ENCODE results near the gene TMCO4. TPM values are rescaled to one million over a fixed set of nuclear protein-coding genes. Genes with fewer than 3 reads are reported as not detected.

The TMCO4 gene
- total and polyA plus RNA-seq, 2 of the 4 experiments (the other 2 are of a cell fraction), result 7.3 to 8.6 TPM

DNA sequence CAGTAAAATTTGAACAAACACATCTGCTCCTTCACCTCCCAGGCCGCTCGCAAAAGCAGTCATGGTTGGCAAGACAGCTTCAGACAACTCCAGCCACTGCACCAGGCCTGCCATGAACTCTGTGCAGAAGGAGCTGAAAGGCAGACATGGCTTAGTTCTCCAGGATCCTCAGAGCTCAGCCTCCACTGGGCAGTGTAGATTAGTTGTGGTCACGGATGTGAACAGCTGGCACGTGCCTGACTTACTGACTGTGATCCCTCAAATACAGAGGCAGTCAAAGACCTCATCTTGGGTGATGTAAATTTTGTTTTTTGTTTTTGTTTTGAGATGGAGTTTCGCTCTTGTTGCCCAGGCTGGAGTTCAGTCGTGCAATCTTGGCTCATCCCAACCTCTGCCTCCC lies 28.4 kb downstream of the TMCO4 start:
- in situ Hi-C loops (cut with MboI; ENCODE audit: low sequenced_read_pairs) (no loop called here), dilution Hi-C loops (cut with HindIII; ENCODE audit: low sequenced_read_pairs, unreplicated experiment) (no loop called here), intact Hi-C loops (cut with micrococcal nuclease) (no loop called here)
- Histone ChIP-seq H2BK20ac (ENCODE audit: low read depth, low read length) (no peak overlapping the region), H3K18ac (ENCODE audit: low read depth, low read length) (no peak overlapping the region), H3K4ac (ENCODE audit: low read depth, low read length) (no peak overlapping the region), H4K91ac (ENCODE audit: insufficient read depth, low read depth, low read length) (no peak overlapping the region), H2AK5ac (ENCODE audit: low read depth, low read length) (no peak overlapping the region), H3K9me3 (ENCODE audit: control insufficient read depth, insufficient read depth, low read length) (no peaks in the 10 kb centered on the region), H3K9me1 (ENCODE audit: insufficient read depth, low read length) (peaks cover 8% of the 10 kb centered on the region), H3K4me1 (ENCODE audit: control insufficient read depth, insufficient read depth, low read length) (peaks cover 2% of the 10 kb centered on the region; the same call in 1 of the 2 replicates), H3K9ac (ENCODE audit: low read depth, low read length) (no peak overlapping the region), H3K14ac (replicated peaks; ENCODE audit: low read depth, low read length) (no peak overlapping the region), H3K23ac (ENCODE audit: low read depth, low read length) (no peak overlapping the region), H3K79me1 (ENCODE audit: low read depth in 1 of 2, low read length in 2 of 2) (peaks cover 0 to 4% of the 10 kb centered on the region in 2 experiments; a peak in 1 of 4 replicates), H4K5ac (ENCODE audit: low read depth, low read length) (no peak overlapping the region), H2BK15ac (ENCODE audit: low read depth, low read length) (no peak overlapping the region), H3K4me2 (ENCODE audit: low read depth, low read length) (no peak overlapping the region), H3K27ac (ENCODE audit: insufficient read depth, low read length) (no peak overlapping the region), H2BK5ac (ENCODE audit: low read depth, low read length, poor library complexity, severe bottlenecking) (no peak overlapping the region), H3K36me3 (ENCODE audit: control insufficient read depth, insufficient read depth, low read length) (peaks cover 13% of the 10 kb centered on the region), H3K56ac (ENCODE audit: extremely low read depth, insufficient read depth, low read length) (no peak overlapping the region), H4K8ac (ENCODE audit: low read depth in 2 of 2, low read length in 2 of 2) (no peak overlapping the region), H4K20me1 (ENCODE audit: insufficient read depth, low read length) (no peaks in the 10 kb centered on the region), H2AK9ac (replicated peaks; ENCODE audit: low read depth, low read length, poor library complexity) (no peak overlapping the region), H2BK120ac (ENCODE audit: low read depth, low read length) (no peak overlapping the region), H3K4me3 (ENCODE audit: insufficient read depth, low read depth, low read length) (no peak overlapping the region), H2AFZ (replicated peaks; ENCODE audit: low read length, poor library complexity) (no peak overlapping the region), H3K27me3 (ENCODE audit: control insufficient read depth, insufficient read depth, low read length) (no peaks in the 10 kb centered on the region)
- no CpG with 5 or more reads among the region's 6 CpGs for WGBS, 2 experiments (ENCODE audit: extremely low coverage in 2 of 2, insufficient read length in 1 of 2)
- ChIA-PET CTCF (no interaction called here), POLR2A (ENCODE audit: unreplicated experiment) (no interaction called here)
- no TSS peak for BruUV-seq (replicated peaks)
- DNase-seq (no peak), ATAC-seq (ENCODE audit: low read depth) (no peak)
- TF ChIP-seq BHLHE40 (IDR thresholded peaks at IDR 0.05; ENCODE audit: low read depth, low read length) (no peak), CHD1 (IDR thresholded peaks at IDR 0.05; ENCODE audit: low read depth, low read length) (no peak), CEBPB (IDR thresholded peaks at IDR 0.05; ENCODE audit: low read depth, low read length) (no peak), SMC3 (IDR thresholded peaks at IDR 0.05; ENCODE audit: low read depth, low read length) (no peak), MAZ (IDR thresholded peaks at IDR 0.05; ENCODE audit: borderline replicate concordance, low read depth, low read length) (no peak), POLR2A (IDR thresholded peaks at IDR 0.05; ENCODE audit: low read depth, low read length) (no peak), RCOR1 (IDR thresholded peaks at IDR 0.05; ENCODE audit: insufficient replicate concordance, low read length) (no peak)
- TF ChIP-seq, protein P1, sequence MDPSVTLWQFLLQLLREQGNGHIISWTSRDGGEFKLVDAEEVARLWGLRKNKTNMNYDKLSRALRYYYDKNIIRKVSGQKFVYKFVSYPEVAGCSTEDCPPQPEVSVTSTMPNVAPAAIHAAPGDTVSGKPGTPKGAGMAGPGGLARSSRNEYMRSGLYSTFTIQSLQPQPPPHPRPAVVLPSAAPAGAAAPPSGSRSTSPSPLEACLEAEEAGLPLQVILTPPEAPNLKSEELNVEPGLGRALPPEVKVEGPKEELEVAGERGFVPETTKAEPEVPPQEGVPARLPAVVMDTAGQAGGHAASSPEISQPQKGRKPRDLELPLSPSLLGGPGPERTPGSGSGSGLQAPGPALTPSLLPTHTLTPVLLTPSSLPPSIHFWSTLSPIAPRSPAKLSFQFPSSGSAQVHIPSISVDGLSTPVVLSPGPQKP (IDR thresholded peaks at IDR 0.05; ENCODE audit: borderline replicate concordance, low read depth, low read length), result no peak
- TF ChIP-seq, protein P2, sequence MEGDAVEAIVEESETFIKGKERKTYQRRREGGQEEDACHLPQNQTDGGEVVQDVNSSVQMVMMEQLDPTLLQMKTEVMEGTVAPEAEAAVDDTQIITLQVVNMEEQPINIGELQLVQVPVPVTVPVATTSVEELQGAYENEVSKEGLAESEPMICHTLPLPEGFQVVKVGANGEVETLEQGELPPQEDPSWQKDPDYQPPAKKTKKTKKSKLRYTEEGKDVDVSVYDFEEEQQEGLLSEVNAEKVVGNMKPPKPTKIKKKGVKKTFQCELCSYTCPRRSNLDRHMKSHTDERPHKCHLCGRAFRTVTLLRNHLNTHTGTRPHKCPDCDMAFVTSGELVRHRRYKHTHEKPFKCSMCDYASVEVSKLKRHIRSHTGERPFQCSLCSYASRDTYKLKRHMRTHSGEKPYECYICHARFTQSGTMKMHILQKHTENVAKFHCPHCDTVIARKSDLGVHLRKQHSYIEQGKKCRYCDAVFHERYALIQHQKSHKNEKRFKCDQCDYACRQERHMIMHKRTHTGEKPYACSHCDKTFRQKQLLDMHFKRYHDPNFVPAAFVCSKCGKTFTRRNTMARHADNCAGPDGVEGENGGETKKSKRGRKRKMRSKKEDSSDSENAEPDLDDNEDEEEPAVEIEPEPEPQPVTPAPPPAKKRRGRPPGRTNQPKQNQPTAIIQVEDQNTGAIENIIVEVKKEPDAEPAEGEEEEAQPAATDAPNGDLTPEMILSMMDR (conservative IDR thresholded peaks at IDR 0.05; ENCODE audit: low read depth, low read length), result no peak
- TF ChIP-seq, protein P3, sequence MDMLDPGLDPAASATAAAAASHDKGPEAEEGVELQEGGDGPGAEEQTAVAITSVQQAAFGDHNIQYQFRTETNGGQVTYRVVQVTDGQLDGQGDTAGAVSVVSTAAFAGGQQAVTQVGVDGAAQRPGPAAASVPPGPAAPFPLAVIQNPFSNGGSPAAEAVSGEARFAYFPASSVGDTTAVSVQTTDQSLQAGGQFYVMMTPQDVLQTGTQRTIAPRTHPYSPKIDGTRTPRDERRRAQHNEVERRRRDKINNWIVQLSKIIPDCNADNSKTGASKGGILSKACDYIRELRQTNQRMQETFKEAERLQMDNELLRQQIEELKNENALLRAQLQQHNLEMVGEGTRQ (IDR thresholded peaks at IDR 0.05; ENCODE audit: low read depth, low read length), result no peak
